ENCODE data around the gene MCCC1. TPM values are rescaled to one million over a fixed set of nuclear protein-coding genes. Genes with fewer than 3 reads are reported as not detected.

MCCC1 gene
- total and polyA plus RNA-seq, 10 of the 15 experiments (the other 5 are each of a cell fraction or from before 2014, with no cell fraction given) = 35.0 to 71.7 (median 47.0) TPM

GRCh38 chr3:183018421-183019192 lies 80.7 kb downstream of the MCCC1 start (continued):
- TF ChIP-seq RELB (IDR thresholded peaks at IDR 0.05; ENCODE audit: low read depth) (no peak), GABPA (IDR thresholded peaks at IDR 0.05; ENCODE audit: low read depth) (no peak), IRF4 (IDR thresholded peaks at IDR 0.05; ENCODE audit: low read depth, low read length) (no peak), ZNF24 (IDR thresholded peaks at IDR 0.05) (no peak)

GRCh38 chr3:183015185-183015584 lies 84.1 kb downstream of the MCCC1 start:
- Histone ChIP-seq H3K4me2 (ENCODE audit: control insufficient read depth, insufficient read depth) (no peak overlapping the region), H3K9me3 (replicated peaks; ENCODE audit: control insufficient read depth, insufficient read depth, low read length) (no peaks in the 10 kb centered on the region), H4K20me1 (ENCODE audit: control insufficient read depth, insufficient read depth) (no peaks in the 10 kb centered on the region), H3K79me2 (ENCODE audit: control insufficient read depth, insufficient read depth, low read length) (no peaks in the 10 kb centered on the region), H3K36me3 (ENCODE audit: control insufficient read depth in 2 of 2, insufficient read depth in 2 of 2, low read length in 1 of 2) (peaks cover 0 to 6% of the 10 kb centered on the region in 2 experiments), H3K9ac (ENCODE audit: control insufficient read depth, insufficient read depth, low read length) (no peak overlapping the region), H3K27ac (ENCODE audit: control insufficient read depth, insufficient read depth) (no peak overlapping the region), H2AFZ (ENCODE audit: control insufficient read depth, low read depth, low read length) (no peak overlapping the region), H3K27me3 (replicated peaks in 1 of 2; ENCODE audit: control insufficient read depth in 2 of 2, insufficient read depth in 2 of 2, low read length in 1 of 2) (no peaks in the 10 kb centered on the region), H3K4me3 (no peak overlapping the region), H3K4me1 (ENCODE audit: control insufficient read depth, insufficient read depth, low read length) (no peaks in the 10 kb centered on the region)
- no TSS peak for BruUV-seq (replicated peaks)
- RAD21 ChIA-PET (ENCODE audit: unreplicated experiment) = no interaction called here
- intact Hi-C loops (cut with micrococcal nuclease; ENCODE audit: unreplicated experiment) (no loop called here), in situ Hi-C loops (cut with MboI) (no loop called here)
- CTCF ChIA-PET = interaction anchor here (1.1 kb wide), 1 partner anchor 107 kb away, joined by 3 read pairs; no protein-coding TSS in a partner anchor
- ATAC-seq = no peak
- SMC1A ChIA-PET (ENCODE audit: uncharacterized antibody, unreplicated experiment) = interaction anchor here (0.6 to 1.7 kb wide), 2 partner anchors 23 to 513 kb away, joined by 3 read pairs; no protein-coding TSS in a partner anchor
- TF ChIP-seq SPI1 (IDR thresholded peaks at IDR 0.05; ENCODE audit: borderline replicate concordance, insufficient read depth, low read depth, low read length) = peak; percentile 74
- TF ChIP-seq GATAD2B (conservative IDR thresholded peaks at IDR 0.05; ENCODE audit: low read depth) = no peak
- no peak for DNase-seq (ENCODE audit: low read depth, low spot score)
- no peak for FAIRE-seq
- POLR2A ChIA-PET = interaction anchor here (0.7 to 1.0 kb wide), 2 partner anchors 36 to 1304 kb away, joined by 3 to 5 read pairs; partner anchors contain the start of gene SOX2
- 98% methylated on average over 2 of the region's 2 CpGs for WGBS (ENCODE audit: insufficient coverage, insufficient replicate concordance, low lambda C conversion rate, missing lambda C conversion rate)

Measured in GM12878 (cell line).